Activated CD4-positive, alpha-beta T cell treated with anti-CD3 and anti-CD28 coated beads, Interleukin-2, amount 50 U/mL, for 24 hours (primary cell): ENCODE results near the gene DUSP2.

ENCODE experiments used
- DNase-seq, 2 donors: peaks; one replicate each; pipeline ENCODE4 v3.0.0-alpha.2; 2020; ENCODE audit warnings: low read depth in 1 of 2, low spot score in 1 of 2

The DUSP2 gene

DNA sequence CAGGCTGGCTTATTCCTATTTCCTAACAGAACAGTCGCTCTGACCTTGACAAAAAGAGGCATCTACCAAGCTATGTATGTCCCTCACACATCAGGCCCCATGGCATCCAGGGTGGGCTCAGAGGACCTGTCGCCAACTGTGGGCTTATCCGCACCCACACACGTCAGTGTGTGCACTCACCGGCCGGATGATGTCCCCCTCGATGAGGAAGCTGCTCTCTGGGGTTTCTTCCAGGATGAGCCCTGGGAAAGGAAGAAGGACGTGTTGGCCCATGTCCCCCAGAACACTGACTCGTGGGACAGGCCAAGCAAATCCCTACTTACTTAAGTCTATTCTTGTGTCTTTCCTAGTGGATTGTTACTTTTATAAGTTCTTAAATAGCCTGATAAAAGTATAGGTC, 10.1 kb downstream of the DUSP2 start:
- DNase-seq = no peak

GRCh38 chr2:96134421-96134820, 10.8 kb downstream of the DUSP2 start:
- no peak for DNase-seq

- DNase-seq = no peak
Measured at GRCh38 chr2:96131813-96132745, 13.2 kb downstream of the DUSP2 start.

DNA sequence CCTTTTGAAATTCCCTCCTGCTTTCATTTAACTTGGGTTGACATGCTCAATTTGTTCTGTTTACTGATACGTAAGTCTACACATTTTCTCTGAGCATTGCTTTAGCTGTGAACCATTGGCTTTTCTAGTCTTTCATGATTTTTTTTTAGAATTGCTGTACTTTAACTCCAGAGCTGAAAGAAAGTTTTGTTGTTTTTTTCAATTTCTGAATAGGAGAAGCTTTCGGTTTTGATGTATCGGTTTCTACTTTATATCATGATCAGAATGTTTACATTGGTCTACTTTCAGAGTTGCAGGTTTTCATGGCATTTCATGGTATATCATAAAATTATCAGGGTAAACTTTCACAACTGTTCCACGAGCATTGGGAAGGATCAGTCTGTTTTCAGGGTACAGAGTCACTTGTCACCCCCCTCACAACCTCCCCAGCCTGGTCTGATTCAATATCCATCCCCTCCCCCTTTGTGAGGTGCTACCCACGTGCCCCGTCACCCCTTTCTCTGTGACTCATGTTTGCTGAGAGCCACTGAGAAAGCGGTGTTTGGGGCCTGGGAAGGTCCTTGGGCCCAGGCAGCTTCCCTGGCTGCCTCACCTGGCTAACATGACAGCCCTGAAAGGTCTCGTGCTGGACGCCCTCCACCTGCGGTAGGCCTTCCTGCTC, 14.0 kb downstream of the DUSP2 start:
- no peak for DNase-seq

GRCh38 chr2:96130483-96130882, 14.8 kb downstream of the DUSP2 start:
- DNase-seq = no peak

DNA sequence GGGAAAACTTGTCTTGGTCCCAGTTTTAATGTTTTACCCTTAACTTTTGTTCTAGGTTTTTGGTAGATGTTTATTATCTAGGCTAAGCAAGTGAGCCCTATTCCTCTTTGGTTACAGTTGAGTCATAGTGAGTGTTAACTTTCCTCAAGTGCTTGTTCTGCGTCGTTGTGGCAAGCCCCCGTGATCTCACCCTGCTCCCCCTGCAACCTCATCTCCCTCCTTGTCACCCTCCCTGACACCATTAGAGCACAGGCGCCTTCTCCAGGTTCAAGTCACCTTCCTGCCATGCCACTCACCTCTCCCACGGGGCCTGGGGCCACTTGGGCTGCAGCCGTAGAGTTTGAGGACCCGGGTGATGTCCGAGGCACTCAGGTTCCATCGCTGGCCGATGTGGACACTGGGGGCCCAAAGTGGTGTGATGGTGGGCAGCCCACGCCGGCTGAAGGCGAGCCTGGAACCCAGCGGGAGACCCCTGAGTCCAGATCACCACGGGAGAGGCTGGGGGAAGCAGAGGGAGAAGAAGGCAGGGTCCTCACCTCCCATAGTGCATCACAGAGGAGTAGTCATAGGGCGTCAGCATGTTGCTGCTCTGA, 15.6 kb downstream of the DUSP2 start:
- DNase-seq = no peak

GRCh38 chr2:96128456-96128855, 16.8 kb downstream of the DUSP2 start:
- no peak for DNase-seq

DNA sequence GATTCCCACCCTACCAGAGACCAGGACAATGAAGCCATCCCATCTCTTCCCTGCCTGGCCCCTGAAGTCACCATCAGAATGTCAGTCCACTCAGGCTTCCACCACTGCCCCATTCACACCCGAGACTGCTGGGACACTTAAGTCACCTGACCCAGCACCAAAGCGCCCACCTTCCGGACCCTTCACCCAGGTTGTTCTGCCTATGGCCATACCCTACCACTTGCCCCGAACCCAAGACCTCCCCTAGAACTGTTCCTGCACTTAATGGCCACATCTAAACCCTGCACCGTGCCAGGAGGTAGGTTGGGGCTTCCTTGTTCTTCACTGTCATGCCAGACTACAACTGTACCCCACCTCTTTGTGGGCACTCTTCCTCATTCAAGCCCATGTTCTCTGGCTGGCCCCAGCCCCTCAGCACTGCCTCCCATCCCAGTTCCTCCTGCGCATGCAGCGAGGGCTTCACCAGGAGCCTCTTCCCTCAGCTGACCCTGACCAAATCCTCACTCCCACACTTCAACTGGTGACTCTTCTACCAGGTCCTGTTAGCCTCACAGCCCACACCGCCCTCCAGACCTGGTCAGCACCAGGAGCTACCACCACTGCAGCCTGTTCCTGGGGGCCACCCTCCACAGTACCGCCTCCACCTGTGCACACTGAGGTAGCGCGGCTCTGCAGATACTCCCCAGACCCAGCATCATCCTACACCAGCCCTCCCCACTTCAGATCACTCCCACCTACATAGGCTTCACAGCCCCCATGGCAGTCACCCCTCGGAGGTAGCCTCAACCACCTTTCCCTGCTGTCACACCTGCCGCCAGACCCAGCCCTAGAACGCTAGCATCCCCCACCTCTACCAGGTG, 20.6 kb downstream of the DUSP2 start:
- no peak for DNase-seq

- DNase-seq = no peak
Measured at GRCh38 chr2:96123936-96124335, 21.3 kb downstream of the DUSP2 start.

DNA sequence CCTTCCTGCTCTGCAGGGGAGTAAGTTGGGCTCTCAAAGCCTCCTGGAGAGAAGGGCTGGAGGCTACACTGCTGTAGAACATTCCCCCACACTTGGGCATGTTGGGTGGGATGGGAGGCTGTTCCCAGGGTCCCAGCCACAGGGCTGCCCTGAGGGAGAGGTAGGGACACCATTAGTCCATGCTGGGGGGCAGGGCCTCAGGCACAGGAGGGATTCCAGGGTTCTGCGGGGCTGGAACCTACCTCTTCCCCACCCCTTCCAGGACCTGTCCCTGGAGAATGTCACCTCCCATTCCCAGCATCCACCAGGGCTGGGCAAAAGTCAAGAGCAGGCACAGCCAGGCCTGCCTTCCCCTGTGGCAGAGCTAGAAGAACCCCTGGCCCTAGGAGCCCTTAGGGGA, 21.9 kb downstream of the DUSP2 start:
- DNase-seq = no peak

DNA sequence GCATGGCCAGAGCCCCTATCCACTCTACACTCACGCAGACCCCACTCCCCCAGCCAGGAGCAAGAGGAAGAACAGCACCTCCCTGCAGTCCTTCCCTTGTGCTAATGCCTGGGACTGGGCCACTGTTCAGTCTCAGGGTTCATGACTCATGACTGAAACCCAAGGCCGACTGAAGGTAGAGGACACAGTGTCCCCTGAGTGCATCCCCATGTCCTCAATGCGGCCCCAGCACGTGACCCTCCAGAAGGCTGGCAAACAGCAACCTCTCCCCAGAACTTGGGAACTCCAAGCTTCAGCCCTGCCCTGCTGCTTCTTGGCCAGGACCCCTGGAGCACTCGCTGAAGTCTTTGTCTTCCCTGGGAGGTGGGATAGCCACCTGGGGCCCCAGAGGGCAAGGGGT, 22.8 kb downstream of the DUSP2 start:
- DNase-seq = no peak

- DNase-seq = no peak
Measured at GRCh38 chr2:96121414-96121813, 23.8 kb downstream of the DUSP2 start.

DNA sequence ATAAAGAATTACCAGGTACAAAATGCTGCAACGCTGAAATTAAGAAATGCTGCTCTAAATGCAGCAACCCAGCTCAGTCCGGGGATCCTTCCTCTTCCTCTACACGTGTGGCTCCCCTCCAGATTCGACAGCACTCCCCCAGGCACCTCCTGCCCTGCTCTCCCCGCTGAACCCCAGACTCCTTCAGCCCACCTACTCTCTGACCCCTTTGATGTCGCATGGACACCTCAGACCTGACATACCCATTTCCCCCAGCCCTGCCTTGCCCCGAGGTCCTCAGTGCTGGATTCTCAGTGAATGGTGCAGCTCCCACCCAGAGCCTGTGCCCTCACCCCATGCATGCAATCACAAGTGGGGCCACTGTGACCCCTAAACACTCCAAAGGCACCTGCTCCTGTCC, 24.2 kb downstream of the DUSP2 start:
- no peak for DNase-seq

DNA sequence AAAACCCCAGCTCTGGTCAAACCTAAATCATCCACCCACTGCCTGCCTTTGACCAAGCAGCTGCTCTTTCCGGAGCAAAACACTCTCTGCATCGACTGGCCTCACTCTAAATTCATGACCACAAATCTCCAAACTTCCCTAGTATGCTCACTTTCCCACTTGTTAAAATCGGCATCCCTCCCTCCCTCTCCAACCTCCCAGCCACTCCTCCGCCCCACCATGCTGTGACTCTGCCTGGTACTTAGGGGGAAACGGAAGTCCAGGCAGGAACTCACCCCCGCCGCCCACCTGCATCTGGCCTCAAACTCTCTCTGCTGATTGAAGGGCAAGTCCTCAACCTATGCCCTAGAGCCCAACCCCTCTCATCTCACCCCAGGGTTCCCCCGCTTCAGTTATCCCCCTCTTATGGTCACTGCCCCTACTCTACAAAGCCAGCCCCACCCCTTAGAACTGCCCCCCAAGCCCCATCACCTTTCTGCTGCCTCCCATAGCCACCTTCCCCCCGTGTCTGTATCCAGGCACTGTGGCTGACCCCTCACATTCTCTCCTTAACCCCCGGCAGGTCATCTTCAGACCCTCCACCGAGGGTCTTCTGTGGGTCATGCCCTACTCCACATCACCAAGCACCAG, 25.0 kb downstream of the DUSP2 start:
- DNase-seq = no peak

- DNase-seq = no peak
Measured at GRCh38 chr2:96119389-96119751, 25.9 kb downstream of the DUSP2 start.

GRCh38 chr2:96118698-96119388, 26.4 kb downstream of the DUSP2 start:
- DNase-seq = no peak

DNA sequence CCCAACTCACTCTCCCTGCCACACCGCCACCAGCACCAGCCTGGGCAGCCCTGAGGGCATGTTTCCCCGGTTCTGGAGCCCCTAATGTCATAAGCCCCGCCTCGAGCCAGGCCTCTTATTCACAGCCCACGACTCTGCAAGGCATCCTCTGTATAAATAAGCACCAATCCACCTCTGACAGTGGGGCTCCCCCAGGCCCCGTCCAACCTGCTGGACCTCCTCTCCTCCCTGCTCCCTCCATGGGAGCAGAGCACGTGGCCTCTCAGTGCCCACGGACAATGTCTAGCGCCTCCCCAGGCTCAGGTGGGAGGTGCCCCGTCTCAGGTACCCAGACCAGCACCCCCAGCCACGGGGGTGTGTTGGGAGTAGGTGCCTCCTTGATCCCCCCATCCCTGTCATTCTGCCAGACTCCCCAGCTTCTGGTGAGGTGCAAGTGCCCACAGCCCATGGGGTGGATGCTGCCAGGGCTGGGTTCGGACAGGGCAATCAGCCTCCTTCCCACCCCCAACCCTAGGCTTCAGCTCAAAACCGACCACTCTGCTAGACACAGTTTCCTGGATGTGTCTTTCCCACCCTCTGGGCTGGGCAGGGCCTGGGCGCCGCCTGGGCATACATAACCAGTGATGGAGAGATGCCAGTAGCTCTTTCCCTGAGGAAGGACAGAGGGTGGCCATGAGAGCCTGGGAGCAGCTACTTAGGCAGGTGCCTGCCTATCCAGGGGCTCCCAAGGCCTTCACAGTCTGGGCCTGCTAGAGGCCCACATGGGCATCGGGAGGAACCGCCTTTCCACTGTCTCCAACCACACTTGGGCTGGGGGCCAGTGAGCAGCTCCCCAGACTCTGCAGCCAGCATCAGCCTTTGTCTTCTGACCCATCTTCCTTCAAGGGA, 27.3 kb downstream of the DUSP2 start:
- DNase-seq = no peak

- DNase-seq = peak; percentile 35 to 46
Measured at GRCh38 chr2:96116879-96117533, 28.2 kb downstream of the DUSP2 start.

DNA sequence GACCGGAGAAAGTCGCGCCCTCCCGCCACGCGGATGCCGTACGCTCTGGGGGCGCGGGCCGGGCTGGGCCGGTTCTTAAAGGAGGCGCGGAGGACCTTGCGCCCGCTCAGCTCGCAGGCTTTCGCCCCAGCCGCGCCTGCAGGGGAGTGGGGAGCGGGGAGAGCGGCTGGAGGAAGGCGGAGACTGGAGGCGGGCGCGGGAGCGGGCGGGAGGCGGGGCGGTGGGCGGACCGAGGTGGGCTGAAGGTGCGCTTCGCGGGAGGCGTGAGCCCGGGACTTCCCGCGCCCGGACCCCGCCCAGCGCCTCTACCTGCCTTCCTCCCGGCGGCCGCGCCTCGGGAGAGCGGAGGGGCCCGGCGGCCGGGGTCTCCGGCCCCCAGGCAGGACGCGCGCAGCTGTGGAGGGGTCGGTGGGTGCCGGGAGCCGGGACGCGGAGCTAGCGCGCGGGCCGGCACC, 28.8 kb downstream of the DUSP2 start, which contains the start of gene ADRA2B:
Gene ADRA2B (minus strand): TSS at position 148 of the 455 bp plus-strand sequence. CDS start 422 bp downstream, outside the sequence.
- DNase-seq = peak; percentile 36 to 59
